HepG2 (cell line): ENCODE measurements around the gene STEAP1. TPM values are rescaled to one million over a fixed set of nuclear protein-coding genes. Genes with fewer than 3 reads are reported as not detected.

ENCODE experiments used
- FOXO4 ChIP-seq: sonication (generic); formaldehyde crosslinking; conservative IDR thresholded peaks from 2 replicates; pipeline ENCODE4 v1.8.1; 2023; ENCODE audit warnings: missing genetic modification reagents
- HMGXB3 ChIP-seq: sonication (generic); formaldehyde crosslinking; IDR thresholded peaks from 2 replicates; pipeline ENCODE4 v1.4.0; 2020; ENCODE audit warnings: missing genetic modification reagents, borderline replicate concordance
- JUNB ChIP-seq: sonication (generic); formaldehyde crosslinking; IDR thresholded peaks from 2 replicates; pipeline ENCODE4 v1.8.0; 2022; ENCODE audit warnings: missing genetic modification reagents, mild to moderate bottlenecking, borderline replicate concordance
- MXI1 ChIP-seq: IDR thresholded peaks from 3 replicates; pipeline ENCODE4 v1.6.1; 2012; ENCODE audit warnings: low read depth, low read length, inconsistent platforms, borderline replicate concordance
- RNF2 ChIP-seq: fragments of 450-650 bp; conservative IDR thresholded peaks from 2 replicates; pipeline ENCODE4 v1.6.1; 2016; ENCODE audit warnings: low read depth
- TBL1XR1 ChIP-seq: fragments of 150-350 bp; IDR thresholded peaks from 2 replicates; pipeline ENCODE4 v1.6.1; 2014; ENCODE audit warnings: borderline replicate concordance, low read length; ENCODE audit not compliant: partially characterized antibody
- YY1 ChIP-seq: IDR thresholded peaks from 2 replicates; pipeline ENCODE4 v1.6.1; 2011; ENCODE audit warnings: low read length, low read depth, moderate library complexity, mild to moderate bottlenecking; ENCODE audit not compliant: insufficient read depth, insufficient replicate concordance
- ZBTB10 ChIP-seq: sonication (generic); formaldehyde crosslinking; IDR thresholded peaks from 2 replicates; pipeline ENCODE4 v1.4.0; 2020; ENCODE audit warnings: missing genetic modification reagents, borderline replicate concordance
- ZFY ChIP-seq: sonication (generic); formaldehyde crosslinking; IDR thresholded peaks from 2 replicates; pipeline ENCODE4 v1.4.0; 2020; ENCODE audit warnings: missing genetic modification reagents
- ZNF10 ChIP-seq: sonication (generic); formaldehyde crosslinking; IDR thresholded peaks from 2 replicates; pipeline ENCODE4 v1.4.0; 2020; ENCODE audit warnings: mild to moderate bottlenecking, low read depth, missing genetic modification reagents, borderline replicate concordance
- ZNF180 ChIP-seq: sonication (generic); formaldehyde crosslinking; IDR thresholded peaks from 2 replicates; pipeline ENCODE4 v1.4.0; 2020; ENCODE audit warnings: low read depth, missing genetic modification reagents, borderline replicate concordance
- ZNF382 ChIP-seq: sonication (generic); formaldehyde crosslinking; IDR thresholded peaks from 2 replicates; pipeline ENCODE4 v1.5.0; 2020; ENCODE audit warnings: missing genetic modification reagents, mild to moderate bottlenecking, borderline replicate concordance
- ZXDC ChIP-seq: sonication (generic); formaldehyde crosslinking; IDR thresholded peaks from 2 replicates; pipeline ENCODE4 v1.5.0; 2020; ENCODE audit warnings: mild to moderate bottlenecking, missing genetic modification reagents
- polyA plus RNA-seq, 8 experiments: library from polyadenylated mRNA; depleted of rRNA in 3 of 8; stranded (reverse) in 7 of 8; unstranded in 1 of 8; fragments of >200 nt; fragmentation: Illumina TruSeq in 4 of 8; extraction: Trizol in 4 of 8; gene quantifications; 2 replicates each; pipeline versions ENCODE4 v1.2.1 to v1.2.3, GENCODE V29; 2011 to 2016; ENCODE audit warnings: low read depth in 4 of 8, missing spikeins in 1 of 8, mixed read lengths in 1 of 8; ENCODE audit not compliant: insufficient read depth in 1 of 8
- total RNA-seq, 5 experiments: library from RNA; depleted of rRNA; stranded (reverse); fragments of >200 nt; fragmentation: Illumina TruSeq; extraction: Trizol; gene quantifications; 2 replicates each; pipeline ENCODE4 v1.2.3, GENCODE V29; 2016; ENCODE audit warnings: low read depth in 1 of 5
- TF ChIP-seq, protein P1 (sequence below): sonication (generic); formaldehyde crosslinking; conservative IDR thresholded peaks from 2 replicates; pipeline ENCODE4 v1.8.0; 2022; ENCODE audit warnings: low read depth, missing genetic modification reagents

The STEAP1 gene
- total and polyA plus RNA-seq, 2 of the 13 experiments (the other 11 are each of a cell fraction or from before 2014, with no cell fraction given) = 23.2 to 24.2 TPM

DNA sequence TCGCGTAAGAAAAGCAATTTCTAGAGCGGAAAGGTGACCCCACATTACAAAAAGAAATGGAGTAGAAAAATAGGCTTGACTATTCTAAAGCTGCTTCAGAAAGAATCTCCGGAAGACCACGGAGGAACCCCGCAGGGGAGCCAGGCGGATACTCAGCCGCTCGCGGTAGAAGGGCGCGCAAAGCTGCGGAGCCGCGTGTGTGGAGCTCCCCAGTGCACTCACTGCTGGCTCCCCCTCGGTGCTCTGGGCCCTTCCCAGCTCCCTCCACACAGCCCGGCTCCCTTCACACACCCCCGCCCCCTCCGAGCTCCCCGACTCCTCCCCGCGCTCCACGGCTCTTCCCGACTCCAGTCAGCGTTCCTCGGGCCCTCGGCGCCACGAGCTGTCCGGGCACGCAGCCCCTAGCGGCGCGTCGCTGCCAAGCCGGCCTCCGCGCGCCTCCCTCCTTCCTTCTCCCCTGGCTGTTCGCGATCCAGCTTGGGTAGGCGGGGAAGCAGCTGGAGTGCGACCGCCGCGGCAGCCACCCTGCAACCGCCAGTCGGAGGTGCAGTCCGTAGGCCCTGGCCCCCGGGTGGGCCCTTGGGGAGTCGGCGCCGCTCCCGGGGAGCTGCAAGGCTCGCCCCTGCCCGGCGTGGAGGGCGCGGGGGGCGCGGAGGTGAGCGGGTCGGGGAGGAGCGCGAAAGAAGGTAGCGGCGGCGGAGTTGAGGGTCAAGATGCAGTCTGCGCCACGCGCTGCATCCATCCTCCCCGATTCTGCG is 57.3 kb downstream of the STEAP1 start, which contains the start of gene STEAP2 (continued):
- no peak for TF ChIP-seq HMGXB3 (CRISPR knock-in tag)
- no peak for TF ChIP-seq ZNF382 (CRISPR knock-in tag)
- TF ChIP-seq FOXO4 = no peak
- TF ChIP-seq, protein P1, sequence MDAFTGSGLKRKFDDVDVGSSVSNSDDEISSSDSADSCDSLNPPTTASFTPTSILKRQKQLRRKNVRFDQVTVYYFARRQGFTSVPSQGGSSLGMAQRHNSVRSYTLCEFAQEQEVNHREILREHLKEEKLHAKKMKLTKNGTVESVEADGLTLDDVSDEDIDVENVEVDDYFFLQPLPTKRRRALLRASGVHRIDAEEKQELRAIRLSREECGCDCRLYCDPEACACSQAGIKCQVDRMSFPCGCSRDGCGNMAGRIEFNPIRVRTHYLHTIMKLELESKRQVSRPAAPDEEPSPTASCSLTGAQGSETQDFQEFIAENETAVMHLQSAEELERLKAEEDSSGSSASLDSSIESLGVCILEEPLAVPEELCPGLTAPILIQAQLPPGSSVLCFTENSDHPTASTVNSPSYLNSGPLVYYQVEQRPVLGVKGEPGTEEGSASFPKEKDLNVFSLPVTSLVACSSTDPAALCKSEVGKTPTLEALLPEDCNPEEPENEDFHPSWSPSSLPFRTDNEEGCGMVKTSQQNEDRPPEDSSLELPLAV (CRISPR knock-in tag) = no peak
- TF ChIP-seq ZNF10 (CRISPR knock-in tag) = no peak
- peak; percentile 73; the same call in 1 of the 2 replicates for TF ChIP-seq ZBTB10
- peak; percentile 40; the same call in 1 of the 3 replicates for TF ChIP-seq MXI1
- TF ChIP-seq TBL1XR1 = no peak
- peak; percentile 71 for TF ChIP-seq YY1
- TF ChIP-seq ZNF180 (CRISPR knock-in tag) = no peak
- TF ChIP-seq JUNB (CRISPR knock-in tag) = no peak
- TF ChIP-seq ZXDC (CRISPR knock-in tag) = 0 out of 2 replicates have a peak, but pooled peaks have one; percentile 62
- no peak for TF ChIP-seq RNF2
- TF ChIP-seq ZFY = peak; percentile 85
